NCI-H2171 (cell line): Measurements from ENCODE around the gene ICA1L.
"Not testable (repeated sequence)": the region's sequence is repeated elsewhere in the genome, so short reads cannot be mapped to it uniquely, and the experiment has no call there.

Experiments
- DNase-seq: peaks from one replicate; lab custom pipeline; 2025; lab: John Stamatoyannopoulos, UW

Gene ICA1L

DNA sequence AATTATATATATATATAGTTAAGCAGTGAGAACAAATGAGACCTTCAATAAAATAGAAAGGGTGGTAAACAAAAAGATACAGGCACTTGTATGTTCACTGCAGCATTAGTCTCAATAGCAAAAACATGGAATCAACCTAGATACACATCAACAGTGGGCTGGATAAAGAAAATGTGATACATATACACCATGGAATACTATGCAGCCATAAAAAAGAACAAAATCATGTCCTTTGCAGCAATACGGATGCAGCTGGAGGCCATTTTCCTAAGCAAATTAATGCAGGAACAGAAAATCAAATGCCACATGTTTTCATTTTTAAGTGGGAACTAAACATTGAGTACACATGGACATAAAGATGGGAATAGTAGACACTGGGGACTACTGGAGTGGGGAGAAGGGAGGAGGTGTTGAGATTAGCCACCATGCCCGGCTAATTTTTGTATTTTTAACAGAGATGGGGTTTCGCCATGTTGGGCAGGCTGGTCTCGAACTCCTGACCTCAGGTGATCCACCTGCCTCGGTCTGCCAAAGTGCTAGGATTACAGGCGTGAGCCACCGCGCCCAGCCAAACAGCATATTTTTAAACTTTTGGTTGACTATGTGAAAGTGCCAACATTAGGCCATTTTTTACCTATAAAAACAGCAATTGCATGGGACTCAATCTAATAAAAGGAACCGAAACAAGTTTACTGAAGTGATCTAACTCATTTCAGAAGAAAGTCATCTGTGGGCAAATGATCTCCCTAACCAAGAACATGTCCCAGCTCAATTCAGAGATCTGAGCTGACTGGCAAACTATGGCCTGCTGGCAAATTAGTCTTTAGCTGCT lies 23.7 kb downstream of the ICA1L start:
- no peak for DNase-seq

- no peak for DNase-seq
Observed at GRCh38 chr2:202844656-202845055, 26.9 kb downstream of the ICA1L start.

DNA sequence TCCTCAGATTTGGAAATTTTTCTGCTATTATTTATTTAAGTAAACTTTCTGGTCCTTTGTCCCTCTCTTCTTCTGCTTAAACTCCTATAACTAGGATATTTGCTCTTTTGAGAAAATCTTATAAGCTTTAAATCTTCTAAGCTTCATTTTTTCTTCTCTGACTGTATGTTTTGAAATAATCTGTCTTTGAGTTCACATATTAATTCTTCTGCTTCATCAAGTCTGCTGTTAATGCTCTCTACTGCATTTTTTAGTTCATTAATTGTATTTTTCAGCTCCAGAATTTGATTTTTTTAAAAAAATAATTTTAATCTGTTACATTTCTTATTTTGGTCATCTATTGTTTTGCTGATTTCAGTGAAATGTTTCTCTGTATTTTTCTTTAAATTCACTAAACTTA lies 28.9 kb downstream of the ICA1L start:
- DNase-seq: no peak

- no peak for DNase-seq
Observed at GRCh38 chr2:202841090-202841867, 30.3 kb downstream of the ICA1L start.

DNA sequence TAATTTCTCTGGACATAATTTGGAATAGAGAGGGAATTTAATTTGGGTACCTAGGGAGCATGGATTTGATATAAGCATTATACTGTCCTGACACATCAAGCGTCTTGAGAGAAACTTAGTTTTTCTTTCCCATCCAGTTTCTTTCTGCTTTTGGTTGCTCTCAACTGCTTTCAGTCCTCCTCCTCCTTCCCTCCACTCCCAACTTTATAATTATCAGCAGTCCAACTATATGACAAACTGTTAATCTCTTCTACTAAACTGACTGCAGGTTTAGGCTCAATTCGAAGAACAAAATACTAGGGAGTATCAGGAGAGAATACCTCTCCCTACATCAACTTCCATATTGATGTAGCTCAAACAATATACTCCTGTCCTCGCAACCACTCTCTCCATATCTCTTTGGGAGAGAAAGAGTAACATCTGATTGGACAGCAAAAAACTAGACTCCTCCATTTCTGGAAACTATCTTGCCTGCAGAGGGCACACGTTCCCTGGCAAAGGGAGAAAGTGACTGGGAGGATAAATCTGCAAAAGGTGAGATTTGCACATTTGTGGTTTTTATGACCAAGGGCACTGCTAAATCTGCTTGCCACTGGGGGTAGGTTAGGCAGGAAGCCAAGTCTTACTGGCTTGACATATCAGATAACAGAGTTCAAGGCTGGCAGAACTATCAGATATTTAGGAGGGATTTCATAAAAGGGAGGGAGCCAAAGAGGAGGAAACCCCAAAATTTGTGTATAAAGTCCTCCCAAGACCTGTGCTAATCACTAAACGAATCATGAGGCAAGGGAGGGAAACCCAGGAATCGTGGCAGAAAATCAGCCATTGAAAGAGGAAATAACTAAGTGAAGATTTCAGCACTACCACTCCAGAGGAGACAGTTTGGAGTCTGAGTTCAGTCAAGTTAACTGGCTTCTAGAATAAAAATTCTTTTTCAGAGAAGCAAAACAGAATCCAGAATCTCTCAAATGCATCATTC lies 40.0 kb downstream of the ICA1L start:
- DNase-seq: peak; percentile 35

- DNase-seq: no peak
Observed at GRCh38 chr2:202824901-202825300, 46.7 kb downstream of the ICA1L start.

DNA sequence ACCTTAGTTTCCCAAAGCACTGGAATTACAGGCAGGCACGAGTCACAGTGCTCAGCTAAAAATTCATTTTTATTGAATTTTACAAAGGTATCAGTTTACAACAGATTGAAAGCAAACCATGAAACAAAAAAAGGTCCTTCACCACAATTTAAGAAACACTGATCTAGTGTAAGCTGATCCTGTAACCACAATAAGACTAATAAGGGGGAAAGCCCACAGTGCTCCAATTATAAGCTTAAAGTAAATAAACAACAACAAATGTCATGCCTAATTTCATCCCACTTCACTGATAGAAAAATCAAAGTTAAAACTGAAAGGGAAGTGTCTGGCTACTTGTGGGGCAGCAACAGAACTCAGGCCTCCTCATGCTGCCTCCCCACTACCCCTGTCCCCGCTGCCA lies 49.2 kb downstream of the ICA1L start:
- peak; percentile 10 for DNase-seq

DNA sequence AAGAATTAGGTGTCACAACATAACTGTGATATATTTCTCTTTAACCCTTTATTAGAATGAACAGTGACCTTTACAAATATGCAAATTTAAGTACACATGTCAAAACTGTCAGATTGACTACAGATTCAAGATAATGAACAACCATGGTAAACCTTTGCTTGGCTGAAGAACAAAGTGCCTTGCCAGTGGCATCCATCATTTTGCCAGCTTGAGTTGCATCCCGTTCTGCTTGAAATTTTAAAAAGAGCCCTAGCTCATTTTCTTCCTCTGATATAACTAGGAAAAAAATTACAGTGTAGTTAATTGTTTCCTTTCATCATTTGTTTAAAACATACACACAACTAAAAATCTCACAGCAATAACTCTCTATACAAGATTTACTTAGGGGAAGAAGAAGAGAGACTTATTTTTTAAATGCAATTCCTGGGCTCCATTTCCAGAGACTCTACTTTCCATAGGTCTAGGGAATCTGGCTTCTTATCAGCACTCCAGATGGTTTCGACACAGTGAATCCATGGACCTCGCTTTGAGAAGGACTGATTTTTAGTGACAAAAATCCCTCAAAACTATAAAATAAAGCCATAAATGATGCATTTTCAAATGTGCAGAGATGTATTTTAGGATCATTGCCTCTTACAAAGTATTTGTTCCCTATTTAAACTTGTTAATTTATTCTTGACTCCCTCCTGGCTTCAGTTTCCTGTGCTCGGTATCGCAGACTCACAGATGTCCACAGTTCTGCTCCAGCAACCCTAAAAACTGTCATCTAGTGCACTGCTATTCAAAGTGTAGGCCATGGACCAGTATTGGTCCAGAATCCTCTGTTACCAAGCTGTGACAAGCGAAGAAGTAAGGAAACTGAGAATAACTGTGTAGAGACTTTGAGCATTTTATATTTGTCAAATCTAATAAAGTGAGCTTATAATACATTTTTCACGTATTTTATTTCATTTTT lies 50.1 kb downstream of the ICA1L start:
- DNase-seq: no peak

DNA sequence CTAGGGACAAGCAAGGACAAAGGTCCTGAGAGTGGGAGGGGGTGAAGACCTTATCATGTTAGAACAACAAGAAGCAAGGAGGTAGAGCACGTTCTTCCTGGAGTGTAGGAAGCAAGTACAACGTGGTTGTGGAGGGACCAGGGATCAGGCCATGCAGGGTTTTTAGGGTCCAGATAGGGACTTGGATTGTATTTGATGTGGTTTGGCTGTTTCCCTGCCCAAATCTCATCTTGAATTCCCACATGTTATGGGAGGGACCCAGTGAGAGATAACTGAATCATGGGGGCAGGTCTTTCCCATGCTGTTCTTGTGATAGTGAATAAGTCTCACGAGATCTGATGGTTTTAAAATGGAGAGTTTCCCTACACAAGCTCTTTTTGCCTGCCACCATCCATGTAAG lies 53.2 kb downstream of the ICA1L start:
- DNase-seq: no peak

DNA sequence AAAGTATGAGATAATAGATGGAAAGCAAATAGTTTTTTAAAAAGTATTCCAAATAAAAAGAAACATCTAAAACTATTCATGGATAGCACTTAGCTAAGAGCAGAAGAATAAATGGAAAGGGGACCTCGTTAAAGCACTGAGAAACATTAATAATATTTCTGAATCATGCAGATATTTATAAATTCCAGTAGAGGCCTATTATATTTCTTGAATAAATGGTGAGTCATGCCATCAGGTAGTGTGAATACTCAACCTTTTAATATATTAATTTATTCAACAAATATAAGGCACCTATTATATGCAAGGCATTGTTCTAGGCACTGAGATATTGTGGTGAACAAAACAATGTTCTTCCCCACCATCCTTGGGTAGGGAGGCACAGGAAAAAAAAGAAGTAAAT lies 53.8 kb downstream of the ICA1L start:
- no peak for DNase-seq

DNA sequence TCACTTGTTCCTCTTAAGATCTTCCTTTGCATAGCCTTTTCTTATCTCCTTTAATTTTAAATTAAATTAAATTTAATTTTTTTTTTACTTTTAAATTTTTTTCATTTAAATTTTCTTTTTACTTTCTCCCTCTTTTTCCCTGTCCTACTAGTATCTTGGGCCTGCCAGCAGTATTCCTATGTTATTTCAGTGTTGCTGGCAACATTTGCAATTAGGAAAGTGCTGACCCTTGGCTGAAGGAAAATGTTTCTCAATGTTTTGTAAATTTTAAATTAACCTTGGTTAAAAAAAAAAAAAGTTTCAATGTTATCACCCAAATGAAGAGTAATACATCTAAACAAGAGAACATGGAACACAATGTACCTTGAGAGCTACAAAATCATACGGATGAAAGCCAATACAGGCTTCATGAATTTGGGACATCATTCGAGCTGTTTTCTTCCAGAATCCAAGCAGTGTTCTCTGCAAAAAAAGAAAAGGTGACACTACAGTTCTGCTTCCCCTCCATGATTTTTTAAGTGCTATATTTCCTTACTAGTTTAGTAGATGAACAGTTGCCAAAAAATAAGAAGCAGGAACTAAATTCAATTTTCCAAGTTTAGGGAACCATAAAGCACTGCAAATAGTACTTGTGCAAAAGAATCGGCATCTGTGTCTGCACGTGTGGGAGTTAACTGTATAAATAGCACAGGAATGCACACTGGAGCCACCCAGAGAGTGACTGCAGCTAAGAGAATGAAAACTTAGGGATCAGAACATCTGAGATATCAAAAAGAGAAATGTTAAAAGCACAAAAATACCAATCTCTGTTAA lies 55.8 kb downstream of the ICA1L start:
- DNase-seq: no peak

DNA sequence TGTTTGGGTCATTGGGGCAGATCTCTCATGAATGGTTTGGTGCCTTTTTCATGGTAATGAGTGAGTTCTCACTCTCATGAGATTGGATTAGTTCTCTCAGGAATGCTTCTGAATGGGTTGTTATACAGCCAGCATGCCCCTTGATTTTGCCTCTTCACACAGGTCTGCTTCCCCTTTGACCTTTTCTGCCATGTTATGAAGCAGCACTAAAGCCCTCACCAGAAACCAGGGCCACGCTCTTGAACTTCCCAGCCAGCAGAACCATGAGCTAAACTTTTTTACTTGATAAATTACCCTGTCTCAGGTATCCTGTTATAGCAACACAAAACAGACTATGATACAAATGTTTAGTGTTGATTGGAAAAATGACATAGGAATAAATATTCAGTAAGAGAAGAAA lies 57.3 kb downstream of the ICA1L start:
- DNase-seq: no peak

DNA sequence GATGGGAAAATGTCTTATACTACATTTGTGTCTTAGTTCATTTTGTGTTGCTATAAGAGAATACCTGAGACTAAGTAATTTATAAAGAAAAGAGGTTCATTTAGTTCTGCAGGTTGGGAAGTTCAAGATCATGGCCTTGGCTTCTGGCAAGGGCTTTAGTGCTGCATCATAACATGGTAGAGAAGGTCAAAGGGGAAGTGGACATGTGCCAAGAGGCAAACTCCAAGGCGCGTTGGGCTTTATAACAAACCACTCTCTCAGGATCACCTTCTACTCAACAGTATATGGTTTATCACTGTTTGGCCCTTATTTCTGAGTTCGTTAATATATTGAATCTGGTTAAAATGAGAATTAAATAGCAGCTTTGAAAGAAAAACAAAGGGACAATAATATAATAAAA lies 58.2 kb downstream of the ICA1L start:
- DNase-seq: no peak

DNA sequence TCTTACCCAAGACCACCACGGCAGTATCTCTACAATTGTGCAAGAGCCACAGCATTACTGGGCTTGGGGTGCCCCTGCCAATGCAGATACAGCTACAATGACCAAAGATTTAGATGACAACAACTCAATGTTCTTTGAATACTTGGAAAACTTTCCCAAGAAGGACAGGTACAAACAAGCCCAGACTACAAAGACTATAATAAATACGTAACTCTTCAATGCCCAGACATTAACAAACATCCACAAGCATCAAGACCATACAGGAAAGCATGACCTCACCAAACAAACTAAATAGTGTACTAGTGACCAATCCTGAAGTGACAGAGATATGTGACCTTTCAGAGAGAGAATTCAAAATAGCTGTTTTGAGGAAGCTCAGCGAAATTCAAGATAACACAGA lies 62.8 kb downstream of the ICA1L start:
- DNase-seq: no peak

GRCh38 chr2:202807431-202808138 lies 64.0 kb downstream of the ICA1L start:
- not testable (repeated sequence) for DNase-seq

DNA sequence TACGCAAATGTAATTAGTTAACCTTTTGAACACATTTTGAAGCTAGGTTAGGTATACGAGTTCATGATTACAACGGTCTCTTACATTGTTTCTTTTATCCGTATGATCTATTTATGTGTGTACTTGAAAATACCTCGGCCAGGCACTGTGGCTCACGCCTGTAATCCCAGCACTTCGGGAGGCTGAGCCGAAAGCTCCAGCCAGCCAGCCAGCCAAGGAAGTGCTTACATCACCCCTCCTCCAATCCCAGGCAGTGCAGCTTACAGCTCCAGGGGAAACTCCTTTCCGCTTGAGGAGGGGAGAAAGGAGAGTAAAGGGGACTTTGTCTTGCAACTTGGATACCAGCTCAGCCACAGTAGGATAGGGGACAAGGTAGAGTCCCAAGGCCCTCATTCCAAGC lies 65.7 kb downstream of the ICA1L start:
- DNase-seq: not testable (repeated sequence)

DNA sequence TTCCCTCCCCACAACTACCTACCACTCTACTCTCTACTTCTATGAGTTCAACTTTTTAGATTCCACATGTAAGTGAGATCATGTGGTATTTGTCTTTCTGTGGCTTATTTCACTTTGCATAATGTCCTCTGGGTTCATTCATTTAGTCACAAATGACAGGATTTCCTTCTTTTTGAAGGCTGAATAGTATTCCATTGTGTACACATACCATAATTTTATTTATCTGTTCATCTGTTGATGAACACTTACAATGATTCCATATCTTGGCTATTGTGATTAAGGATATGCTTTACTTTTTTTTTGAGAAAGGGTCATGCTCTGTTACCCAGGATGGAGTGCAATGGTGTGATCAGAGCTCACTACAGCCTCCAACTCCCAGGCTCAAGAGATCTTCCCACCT lies 73.6 kb downstream of the ICA1L start:
- DNase-seq: no peak

- DNase-seq: no peak
Observed at GRCh38 chr2:202790676-202791075, 80.9 kb downstream of the ICA1L start.

DNA sequence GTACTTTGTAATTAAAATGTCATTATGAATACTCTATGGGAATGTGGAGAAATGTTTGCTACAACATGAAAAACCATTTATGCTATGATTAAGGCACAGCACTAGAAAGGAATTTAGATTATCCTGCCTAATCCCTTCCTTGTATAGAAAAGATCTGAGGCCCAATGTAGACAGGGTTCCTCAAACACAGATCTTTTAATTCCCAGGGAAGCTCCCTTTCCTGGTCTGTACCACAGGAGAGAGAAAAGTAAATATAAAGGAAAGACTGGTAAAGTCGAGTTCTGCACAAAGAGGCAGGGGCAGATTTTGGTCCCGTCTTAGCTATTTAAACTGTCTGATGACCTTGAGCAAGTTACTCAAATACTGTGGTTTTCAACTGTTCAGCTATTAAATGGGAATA lies 84.7 kb downstream of the ICA1L start:
- no peak for DNase-seq
